ENCODE measurements around the gene NPR2.

The NPR2 gene

GRCh38 chr9:35791297-35791921, at the start of gene NPR2:
Gene NPR2, plus strand, starts transcription at chr9:35791591. Its CDS starts 818 bp downstream, at chr9:35792409.
- no peak for DNase-seq (ENCODE audit: low read depth)

- DNase-seq (ENCODE audit: low read depth): no peak
These were observed 49.7 kb upstream of the NPR2 start for GRCh38 chr9:35741740-35742139.

- no peak for DNase-seq (ENCODE audit: low read depth)
These were observed 47.9 kb upstream of the NPR2 start for GRCh38 chr9:35743452-35743851.

GRCh38 chr9:35743880-35744518, 47.4 kb upstream of the NPR2 start:
- DNase-seq (ENCODE audit: low read depth): no peak

- no peak for DNase-seq (ENCODE audit: low read depth)
These were observed 45.8 kb upstream of the NPR2 start for GRCh38 chr9:35745569-35745968.

- no peak for DNase-seq (ENCODE audit: low read depth)
These were observed 44.8 kb upstream of the NPR2 start for GRCh38 chr9:35746583-35746982.

- DNase-seq (ENCODE audit: low read depth): no peak
These were observed 43.0 kb upstream of the NPR2 start for GRCh38 chr9:35748242-35748857.

- DNase-seq (ENCODE audit: low read depth): peak; percentile 61
These were observed 42.4 kb upstream of the NPR2 start, which contains the start of the genes GBA2 and RGP1 for GRCh38 chr9:35748858-35749514. Gene GBA2, minus strand, starts transcription at chr9:35749228. Its CDS starts 524 bp downstream, at chr9:35748704. Gene RGP1, plus strand, starts transcription at chr9:35749287. Its CDS starts 469 bp downstream, at chr9:35749756.

- no peak for DNase-seq (ENCODE audit: low read depth)
These were observed 41.7 kb upstream of the NPR2 start for GRCh38 chr9:35749515-35750255.

- no peak for DNase-seq (ENCODE audit: low read depth)
These were observed 41.2 kb upstream of the NPR2 start for GRCh38 chr9:35750256-35750531.

GRCh38 chr9:35753466-35753865, 37.9 kb upstream of the NPR2 start:
- no peak for DNase-seq (ENCODE audit: low read depth)

- no peak for DNase-seq (ENCODE audit: low read depth)
These were observed 37.1 kb upstream of the NPR2 start, which contains the start of gene MSMP for GRCh38 chr9:35754264-35754663. Gene MSMP, minus strand, starts transcription at chr9:35754276. Its CDS starts 147 bp downstream, at chr9:35754129.

GRCh38 chr9:35755071-35755470, 36.3 kb upstream of the NPR2 start:
- no peak for DNase-seq (ENCODE audit: low read depth)

- DNase-seq (ENCODE audit: low read depth): peak; percentile 39
These were observed 34.8 kb upstream of the NPR2 start for GRCh38 chr9:35756275-35757225.

- DNase-seq (ENCODE audit: low read depth): no peak
These were observed 34.0 kb upstream of the NPR2 start for GRCh38 chr9:35757226-35757891.

- no peak for DNase-seq (ENCODE audit: low read depth)
These were observed 33.5 kb upstream of the NPR2 start for GRCh38 chr9:35757892-35758275.

- peak; percentile 59 for DNase-seq (ENCODE audit: low read depth)
These were observed 32.8 kb upstream of the NPR2 start for GRCh38 chr9:35758475-35759050.

- no peak for DNase-seq (ENCODE audit: low read depth)
These were observed 31.6 kb upstream of the NPR2 start for GRCh38 chr9:35759795-35760194.

GRCh38 chr9:35760651-35761050, 30.7 kb upstream of the NPR2 start:
- DNase-seq (ENCODE audit: low read depth): peak; percentile 78

- DNase-seq (ENCODE audit: low read depth): no peak
These were observed 28.2 kb upstream of the NPR2 start for GRCh38 chr9:35763181-35763580.
